DMS53 treated with DMSO at 0.1 percent for 48 hours (cell line): ENCODE measurements around the gene TRIM67.
A peak's percentile ranks its signal among the peaks of the same experiment; 100 is the strongest.
"Not testable (repeated sequence)": the region's sequence is repeated elsewhere in the genome, so short reads cannot be mapped to it uniquely, and the experiment has no call there.

Experiments used
- DNase-seq: peaks from one replicate; lab custom pipeline; 2025; ENCODE audit not compliant: unreplicated experiment; lab: John Stamatoyannopoulos, UW

The TRIM67 gene

DNA sequence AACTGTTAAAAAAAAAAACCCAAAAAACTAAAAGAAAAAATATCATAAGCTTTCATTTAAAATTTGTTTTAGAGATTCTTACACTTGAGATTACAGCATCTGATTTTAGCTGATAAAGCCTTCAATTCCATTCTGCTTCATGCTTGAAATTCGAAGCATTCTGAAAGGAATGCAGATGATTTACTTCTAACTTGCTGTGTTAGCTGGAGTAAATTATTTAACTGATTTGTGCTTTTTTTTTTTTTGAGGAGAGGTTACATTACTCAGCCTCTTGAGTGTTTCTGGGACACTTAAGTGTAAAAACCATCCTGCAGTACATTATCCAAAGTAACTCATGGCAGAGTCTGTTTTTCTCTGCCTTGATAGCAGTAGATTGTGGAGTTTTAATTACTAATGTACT lies 4.5 kb upstream of the TRIM67 start:
- DNase-seq = no peak

- not testable (repeated sequence) for DNase-seq
Observed at GRCh38 chr1:231158141-231158540, 3.7 kb upstream of the TRIM67 start.

GRCh38 chr1:231159202-231159962 lies 2.5 kb upstream of the TRIM67 start:
- DNase-seq = no peak

DNA sequence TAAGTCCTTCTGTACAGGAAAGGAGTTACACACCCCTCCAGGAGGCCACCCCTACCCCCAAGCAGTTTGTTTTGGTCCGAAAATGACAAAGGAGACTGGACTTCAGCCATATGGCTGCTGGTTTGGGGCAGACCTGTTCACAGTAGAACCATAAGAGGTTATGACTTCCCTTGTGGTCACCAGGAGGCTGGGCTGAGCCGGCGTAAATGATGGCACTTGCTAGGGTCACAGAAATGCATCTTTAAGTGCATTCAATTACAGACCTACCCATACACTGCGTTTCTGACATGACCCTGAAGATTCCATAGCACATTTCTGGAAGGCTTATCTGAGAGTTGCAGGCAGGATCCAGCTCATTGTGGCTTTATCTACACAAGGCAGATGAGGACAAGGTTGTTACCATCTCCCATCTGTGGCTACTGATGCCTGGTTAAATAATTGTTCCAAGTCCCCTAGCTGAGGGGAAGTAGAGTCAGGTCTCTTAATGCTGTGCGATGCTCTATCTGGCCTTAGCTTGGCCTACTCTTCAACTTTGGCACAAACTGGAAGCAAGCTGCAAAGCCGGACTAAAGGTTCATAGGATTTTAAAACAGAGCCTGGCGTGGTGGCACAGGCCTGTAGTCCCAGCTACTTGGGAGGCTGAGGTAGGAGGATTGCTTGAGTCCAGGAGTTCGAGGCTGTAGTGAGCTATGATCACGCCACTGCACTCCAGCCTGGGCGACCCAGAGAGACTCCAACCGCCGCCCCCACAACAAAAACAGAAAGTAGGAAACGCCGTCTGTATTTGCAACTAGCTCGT lies 1.7 kb upstream of the TRIM67 start:
- no peak for DNase-seq

DNA sequence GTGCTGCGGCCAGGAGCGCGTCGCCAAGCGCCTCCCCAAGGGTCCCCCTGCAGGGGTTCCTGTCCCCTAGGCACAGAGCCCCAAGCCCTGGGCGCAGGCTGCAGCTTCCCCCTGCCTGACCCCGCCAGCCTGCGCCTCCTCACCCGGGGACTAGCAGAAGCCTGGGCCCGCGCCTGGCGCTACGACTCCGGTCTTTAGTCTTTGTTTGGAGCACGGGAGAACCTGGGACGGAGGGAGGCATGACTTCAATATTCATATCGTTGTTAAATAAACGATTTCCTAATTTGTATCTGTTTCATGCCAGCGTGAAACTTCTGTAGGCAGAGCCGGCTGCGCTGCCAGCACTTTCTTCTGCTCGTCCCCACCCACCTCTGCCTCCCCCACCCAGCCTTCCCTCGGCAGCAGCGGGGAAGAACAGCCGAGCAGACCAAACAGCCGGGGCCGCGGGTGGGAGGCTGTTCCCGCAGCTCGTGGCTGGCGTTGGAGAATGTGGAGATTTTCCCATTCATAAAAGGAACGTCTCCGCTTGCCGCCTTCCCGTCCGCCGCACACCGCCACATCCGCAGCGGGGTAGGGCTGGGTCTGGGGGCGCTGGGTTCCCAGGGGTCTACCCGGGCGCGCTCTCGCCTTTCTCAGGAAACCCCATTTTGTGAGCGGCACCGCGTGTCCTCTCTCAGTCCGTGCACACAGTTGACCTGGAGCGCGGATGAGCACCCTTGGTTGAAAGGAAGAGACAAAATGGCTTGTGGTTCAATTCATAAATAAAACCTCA lies 777 bp upstream of the TRIM67 start:
- DNase-seq = no peak

DNA sequence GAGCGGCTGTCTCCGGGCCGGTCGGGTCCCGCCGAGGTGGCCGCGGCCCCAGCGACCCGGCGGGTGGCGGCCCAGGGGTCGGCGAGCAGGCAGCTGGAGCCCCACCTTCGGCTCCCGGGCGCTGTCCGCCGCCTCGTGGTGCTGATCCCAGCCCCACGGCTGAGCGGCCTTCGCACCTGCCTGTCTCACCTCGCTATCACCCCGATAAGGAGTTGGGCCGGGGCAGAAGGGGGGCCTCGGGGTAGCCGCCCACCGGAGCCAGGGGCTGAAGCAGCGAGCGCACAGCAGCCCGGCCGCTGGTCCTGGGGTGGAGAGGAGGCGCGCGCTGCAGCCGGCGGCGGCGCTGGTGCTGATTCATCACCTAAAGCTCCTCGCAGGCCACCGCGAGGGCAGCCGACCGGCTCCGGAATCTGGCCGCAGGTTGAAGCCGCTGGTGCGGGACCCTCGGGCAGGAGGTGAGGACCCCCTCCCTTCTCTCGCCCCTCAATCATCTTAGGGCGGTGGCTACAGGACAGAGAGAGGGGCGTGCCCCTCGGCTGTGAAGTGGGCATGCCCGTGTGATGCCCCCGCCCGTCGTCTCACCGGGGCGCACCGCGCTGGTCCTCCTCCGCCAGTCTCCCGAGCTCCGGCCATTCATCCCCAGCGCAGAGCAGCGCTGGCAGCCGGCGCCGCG lies 575 bp downstream of the TRIM67 start:
- peak; percentile 34 for DNase-seq

GRCh38 chr1:231162970-231163829 lies 1.3 kb downstream of the TRIM67 start:
- DNase-seq = no peak

DNA sequence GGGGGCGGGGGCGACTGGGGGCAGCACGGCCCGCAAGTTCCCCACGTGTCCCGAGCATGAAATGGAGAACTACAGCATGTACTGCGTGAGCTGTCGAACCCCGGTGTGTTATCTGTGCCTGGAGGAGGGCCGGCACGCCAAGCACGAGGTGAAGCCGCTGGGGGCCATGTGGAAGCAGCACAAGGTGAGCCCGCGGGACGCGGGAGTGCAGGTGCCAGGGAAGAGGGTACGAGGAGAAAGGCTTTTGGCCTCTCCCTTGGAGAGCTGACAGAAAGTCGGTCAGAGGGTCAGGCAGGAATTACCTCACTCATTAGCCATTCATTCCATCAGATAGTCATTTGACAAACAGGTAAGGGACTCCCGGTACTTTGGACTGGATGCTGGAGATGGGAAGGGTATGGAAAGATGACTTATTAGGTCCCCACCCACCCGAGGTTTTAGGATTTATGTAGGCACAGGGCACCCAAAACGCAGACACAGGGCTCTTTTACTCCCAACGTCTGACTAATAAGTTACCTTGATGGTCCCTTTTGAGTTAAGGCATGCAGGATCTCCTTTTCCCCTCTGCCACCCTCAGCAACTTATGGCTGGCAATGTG lies 2.1 kb downstream of the TRIM67 start:
- no peak for DNase-seq

- DNase-seq = no peak
Observed at GRCh38 chr1:231165371-231165770, 3.5 kb downstream of the TRIM67 start.

DNA sequence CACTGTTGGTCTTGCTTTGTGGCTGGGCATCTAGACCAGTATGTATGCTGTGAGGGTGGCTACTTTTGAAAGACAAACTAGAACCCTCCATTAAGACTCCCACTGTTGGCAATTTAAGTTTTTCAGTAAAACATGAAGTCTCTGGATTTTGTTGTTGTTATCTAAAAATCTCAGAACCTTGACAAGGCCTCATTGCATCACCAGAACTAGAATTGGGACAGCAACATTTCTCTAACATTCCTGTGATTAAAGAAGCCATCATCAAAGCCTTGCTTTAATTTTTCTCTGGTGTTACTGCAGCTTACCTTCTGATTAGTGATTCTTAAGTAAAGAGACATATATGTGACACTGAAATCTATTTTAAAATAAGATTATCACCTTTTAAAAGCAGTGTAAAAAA lies 4.5 kb downstream of the TRIM67 start:
- DNase-seq = no peak

DNA sequence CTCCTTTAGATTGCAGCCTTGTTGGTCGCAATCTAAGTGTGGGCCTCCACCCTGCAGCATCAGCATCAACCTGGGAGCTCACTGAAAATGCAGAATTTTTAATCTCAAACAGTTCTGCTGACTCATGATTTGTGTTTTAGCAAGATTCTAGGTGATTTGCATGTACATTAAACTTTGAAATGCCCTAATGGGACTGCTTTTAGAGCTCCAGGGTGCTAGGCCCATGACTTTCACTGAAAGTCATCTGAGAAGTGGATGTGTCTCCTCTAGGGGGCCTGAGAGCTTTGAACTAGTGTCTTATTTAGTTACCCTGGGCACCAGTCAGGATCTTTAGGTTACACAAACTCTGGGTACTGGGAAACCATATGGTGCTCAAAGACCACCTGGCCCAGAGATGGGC lies 9.0 kb downstream of the TRIM67 start:
- no peak for DNase-seq

- no peak for DNase-seq
Observed at GRCh38 chr1:231171623-231172197, 9.9 kb downstream of the TRIM67 start.

DNA sequence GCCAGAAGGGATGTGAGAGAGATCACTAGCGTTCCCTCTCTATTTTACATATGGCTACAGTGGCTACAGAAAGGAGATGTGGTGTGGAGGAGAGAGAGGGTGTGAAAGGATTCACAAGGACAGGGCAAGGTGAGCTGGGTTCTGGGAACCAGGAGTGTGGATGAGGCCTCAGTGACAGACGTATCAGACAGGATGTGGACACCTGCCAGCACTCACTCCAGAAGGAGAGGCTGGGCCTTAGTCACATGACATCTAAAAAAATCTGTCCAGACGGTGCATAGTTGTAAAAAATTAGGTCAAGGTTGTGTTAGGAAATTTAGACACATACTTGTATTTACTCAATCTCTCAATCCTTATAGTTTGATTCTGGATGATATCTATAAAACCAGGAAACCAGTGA lies 10.6 kb downstream of the TRIM67 start:
- peak; percentile 57 for DNase-seq

DNA sequence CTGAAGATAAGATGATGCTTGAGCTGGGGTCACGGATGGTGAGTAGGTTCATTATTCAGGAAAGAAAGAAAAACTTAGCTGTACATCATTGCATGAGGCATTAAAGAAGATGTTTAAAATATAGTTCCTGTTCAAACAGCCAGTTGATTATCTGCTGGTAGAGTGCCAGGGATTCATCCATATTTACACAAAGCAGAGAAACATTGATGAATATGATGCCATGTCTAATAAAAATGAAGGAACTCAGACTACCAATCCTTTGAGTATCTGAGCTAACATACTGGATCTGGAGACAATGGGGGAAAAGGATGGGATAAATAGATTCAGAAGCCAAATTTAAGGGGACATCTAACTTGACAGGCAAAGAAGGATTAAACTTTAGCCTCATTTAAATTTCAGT lies 14.6 kb downstream of the TRIM67 start:
- no peak for DNase-seq

DNA sequence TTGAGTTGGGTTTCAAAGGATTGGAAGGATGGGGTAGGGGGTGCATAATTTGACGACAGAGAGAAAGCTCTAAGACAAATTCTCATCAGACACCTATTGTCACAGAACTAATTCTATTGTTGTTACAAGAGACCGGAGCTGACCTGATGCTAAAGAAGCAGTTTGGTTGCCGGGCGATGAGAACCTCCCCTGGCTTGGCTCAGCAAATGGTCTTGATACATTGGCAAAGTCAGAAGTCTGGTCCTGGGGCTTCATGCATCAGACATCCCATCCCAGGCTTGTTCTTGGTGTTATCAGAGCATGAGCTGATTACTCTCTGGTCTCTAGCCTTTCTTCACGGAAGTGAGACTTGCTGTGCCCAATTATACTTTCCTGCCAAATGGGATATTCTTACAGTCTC lies 15.4 kb downstream of the TRIM67 start:
- no peak for DNase-seq

GRCh38 chr1:231177936-231178335 lies 16.1 kb downstream of the TRIM67 start:
- no peak for DNase-seq

GRCh38 chr1:231178970-231179369 lies 17.1 kb downstream of the TRIM67 start:
- no peak for DNase-seq

GRCh38 chr1:231180034-231180433 lies 18.2 kb downstream of the TRIM67 start:
- DNase-seq = no peak

DNA sequence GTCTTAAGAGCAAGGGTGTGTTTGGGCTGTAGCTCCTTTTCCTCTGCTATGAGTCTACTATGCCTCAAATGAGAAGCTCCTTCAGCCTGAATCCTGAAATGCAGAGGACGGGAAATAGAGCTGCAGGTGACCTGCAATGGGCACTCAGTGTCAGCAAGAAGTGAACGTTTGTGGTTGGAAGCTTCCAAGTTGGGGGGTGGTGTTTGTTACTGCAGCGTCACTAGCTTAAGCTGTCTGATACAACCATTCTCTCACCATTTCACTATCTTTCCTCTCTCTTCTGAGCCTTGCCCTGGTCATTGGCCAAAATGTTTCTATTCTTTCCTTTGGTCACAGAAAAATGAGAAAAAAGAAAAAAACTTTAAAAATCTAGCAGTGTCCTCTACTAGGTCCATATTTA lies 19.4 kb downstream of the TRIM67 start:
- DNase-seq = no peak

DNA sequence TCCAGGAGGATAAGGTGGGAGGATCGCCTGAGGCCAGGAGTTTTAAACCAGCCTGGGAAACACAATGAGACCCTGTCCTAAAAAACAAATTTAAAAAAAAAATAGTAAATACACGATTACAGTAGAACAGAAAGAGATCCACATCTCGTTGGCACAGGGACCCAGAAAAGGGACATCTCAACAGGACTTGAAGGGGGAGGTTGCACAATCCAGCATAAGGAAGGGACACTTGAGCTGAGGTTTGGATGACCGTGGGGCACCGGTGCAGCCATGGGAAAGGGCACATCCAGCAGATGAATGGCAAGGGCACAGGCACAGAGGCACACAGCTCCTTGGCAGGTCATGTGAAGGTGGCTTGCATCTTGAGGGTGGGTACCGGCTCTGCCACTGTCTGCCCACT lies 20.5 kb downstream of the TRIM67 start:
- no peak for DNase-seq
